Glutamatergic neuron (in vitro differentiated cells): Measurements from ENCODE around the gene SMG9. TPM values are rescaled to one million over a fixed set of nuclear protein-coding genes. Genes with fewer than 3 reads are reported as not detected.

Source experiments
- DNase-seq: peaks from one replicate; pipeline ENCODE4 v3.0.0; 2022
- H3K27ac Mint-ChIP-seq: one replicate; pipeline ENCODE4 v1.8.0; 2020; ENCODE audit warnings: mild to moderate bottlenecking, mixed read lengths, inconsistent platforms; ENCODE audit not compliant: unreplicated experiment
- H3K27me3 Mint-ChIP-seq: one replicate; pipeline ENCODE4 v1.8.0; 2020; ENCODE audit warnings: mild to moderate bottlenecking, moderate library complexity, mixed read lengths, inconsistent platforms; ENCODE audit not compliant: unreplicated experiment
- H3K36me3 Mint-ChIP-seq: one replicate; pipeline ENCODE4 v1.8.0; 2020; ENCODE audit warnings: mild to moderate bottlenecking, mixed read lengths, inconsistent platforms; ENCODE audit not compliant: unreplicated experiment
- H3K4me1 Mint-ChIP-seq: one replicate; pipeline ENCODE4 v1.8.0; 2020; ENCODE audit warnings: mild to moderate bottlenecking, low read depth, mixed read lengths, inconsistent platforms; ENCODE audit not compliant: unreplicated experiment
- H3K4me3 Mint-ChIP-seq: one replicate; pipeline ENCODE4 v1.8.0; 2020; ENCODE audit warnings: mild to moderate bottlenecking, mixed read lengths, inconsistent platforms; ENCODE audit not compliant: unreplicated experiment
- H3K9me3 Mint-ChIP-seq: one replicate; pipeline ENCODE4 v1.8.0; 2020; ENCODE audit warnings: mild to moderate bottlenecking, moderate library complexity, mixed read lengths, inconsistent platforms; ENCODE audit not compliant: unreplicated experiment
- total RNA-seq: library from RNA; stranded (reverse); fragmentation: NEBNext Ultra II Directional; extraction: Animal tissue kit (Norgen Biotek cat#: 25700); gene quantifications from one replicate; pipeline ENCODE4 v1.2.1, GENCODE V29; 2021; ENCODE audit not compliant: unreplicated experiment
- TF ChIP-seq, protein P1 (sequence below): fragments of 200-600 bp; sonication (generic); IDR thresholded peaks from one replicate; pipeline ENCODE4 v1.5.0; 2021; ENCODE audit not compliant: partially characterized antibody, unreplicated experiment

Gene SMG9
- total RNA-seq, 1 donor from 2014 or later: 34.1 TPM

DNA sequence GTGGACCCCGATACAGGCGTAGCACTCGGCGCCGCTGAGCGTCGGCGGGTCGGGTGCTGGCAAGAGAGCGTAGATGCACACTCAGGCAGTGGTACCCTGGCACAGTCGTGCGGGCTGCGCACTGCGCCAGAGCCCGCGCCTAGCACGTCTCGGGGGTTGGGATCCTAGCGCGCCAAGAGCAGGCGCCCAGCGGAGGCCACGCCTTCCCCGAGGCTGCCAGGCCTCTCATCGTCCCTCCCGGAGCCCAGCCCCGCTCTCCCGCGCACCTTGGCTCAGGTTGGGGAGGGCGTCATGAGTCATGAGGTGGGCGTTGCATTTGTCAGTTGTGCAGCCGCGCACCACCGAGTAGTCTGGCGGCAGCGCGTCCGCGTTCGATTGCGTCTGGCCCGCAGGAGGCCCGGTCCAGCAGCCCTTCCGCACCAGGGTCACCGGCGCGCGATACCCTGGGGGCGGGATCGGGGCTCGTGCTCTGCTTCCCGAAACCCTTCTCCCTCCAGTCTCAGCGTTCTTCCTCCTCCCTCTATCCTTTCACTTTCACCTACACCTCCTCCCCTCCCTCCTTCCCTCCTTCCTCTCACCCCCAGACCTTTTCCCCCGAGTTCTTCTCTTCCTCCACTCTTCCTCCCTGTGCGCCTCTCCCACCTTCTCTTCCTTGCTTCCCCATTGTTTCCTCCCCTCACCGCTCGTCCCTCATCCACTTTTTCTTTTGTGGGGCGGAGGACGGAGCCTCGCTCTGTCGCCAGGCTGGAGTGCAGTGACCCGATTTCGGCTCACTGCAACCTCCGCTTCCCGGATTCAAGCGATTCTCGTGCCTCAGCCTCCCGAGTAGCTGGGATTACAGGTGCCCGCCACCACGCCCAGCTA, 44.0 kb upstream of the SMG9 start:
- DNase-seq: no peak
- Mint-ChIP-seq H3K27ac (no peak overlapping the region), H3K27me3 (peaks cover 17% of the 10 kb centered on the region), H3K4me1 (no peaks in the 10 kb centered on the region), H3K9me3 (peaks cover 4% of the 10 kb centered on the region), H3K36me3 (peaks cover 4% of the 10 kb centered on the region), H3K4me3 (peak overlapping the region; percentile 49)
- TF ChIP-seq, protein P1, sequence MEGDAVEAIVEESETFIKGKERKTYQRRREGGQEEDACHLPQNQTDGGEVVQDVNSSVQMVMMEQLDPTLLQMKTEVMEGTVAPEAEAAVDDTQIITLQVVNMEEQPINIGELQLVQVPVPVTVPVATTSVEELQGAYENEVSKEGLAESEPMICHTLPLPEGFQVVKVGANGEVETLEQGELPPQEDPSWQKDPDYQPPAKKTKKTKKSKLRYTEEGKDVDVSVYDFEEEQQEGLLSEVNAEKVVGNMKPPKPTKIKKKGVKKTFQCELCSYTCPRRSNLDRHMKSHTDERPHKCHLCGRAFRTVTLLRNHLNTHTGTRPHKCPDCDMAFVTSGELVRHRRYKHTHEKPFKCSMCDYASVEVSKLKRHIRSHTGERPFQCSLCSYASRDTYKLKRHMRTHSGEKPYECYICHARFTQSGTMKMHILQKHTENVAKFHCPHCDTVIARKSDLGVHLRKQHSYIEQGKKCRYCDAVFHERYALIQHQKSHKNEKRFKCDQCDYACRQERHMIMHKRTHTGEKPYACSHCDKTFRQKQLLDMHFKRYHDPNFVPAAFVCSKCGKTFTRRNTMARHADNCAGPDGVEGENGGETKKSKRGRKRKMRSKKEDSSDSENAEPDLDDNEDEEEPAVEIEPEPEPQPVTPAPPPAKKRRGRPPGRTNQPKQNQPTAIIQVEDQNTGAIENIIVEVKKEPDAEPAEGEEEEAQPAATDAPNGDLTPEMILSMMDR: no peak

DNA sequence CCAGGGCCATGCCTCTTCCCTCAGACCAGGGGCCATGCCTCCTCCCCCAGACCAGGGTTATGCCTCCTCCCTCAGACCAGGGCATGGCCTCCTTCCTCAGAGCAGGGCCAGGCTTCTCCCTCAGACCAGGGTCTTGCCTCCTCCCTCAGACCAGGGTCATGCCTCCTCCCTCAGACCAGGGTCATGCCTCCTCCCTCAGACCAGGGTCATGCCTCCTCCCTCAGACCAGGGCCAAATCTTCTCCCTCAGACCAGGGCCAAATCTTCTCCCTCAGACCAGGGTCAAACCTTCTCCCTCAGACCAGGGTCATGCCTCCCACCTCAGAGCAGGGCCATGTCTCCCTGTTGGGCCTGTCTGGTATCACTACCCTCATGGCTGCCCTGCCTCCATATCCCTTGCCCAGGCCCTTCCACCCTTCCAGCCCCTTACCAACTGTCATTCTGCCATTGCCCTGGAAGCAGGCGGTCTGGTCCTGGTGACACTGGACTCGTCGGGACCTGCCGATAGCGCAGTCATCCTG, 43.3 kb upstream of the SMG9 start:
- Mint-ChIP-seq H3K4me1 (no peaks in the 10 kb centered on the region), H3K9me3 (peaks cover 4% of the 10 kb centered on the region), H3K4me3 (no peak overlapping the region), H3K36me3 (peaks cover 4% of the 10 kb centered on the region), H3K27me3 (peaks cover 19% of the 10 kb centered on the region), H3K27ac (no peak overlapping the region)
- TF ChIP-seq, protein P1: no peak
- DNase-seq: no peak

GRCh38 chr19:43797556-43797955, 42.8 kb upstream of the SMG9 start:
- no peak overlapping the region for H3K27ac Mint-ChIP-seq
- no peak for DNase-seq
- no peak overlapping the region for H3K4me3 Mint-ChIP-seq
- TF ChIP-seq, protein P1: no peak
- peaks cover 4% of the 10 kb centered on the region for H3K9me3 Mint-ChIP-seq
- peaks cover 19% of the 10 kb centered on the region for H3K27me3 Mint-ChIP-seq
- H3K4me1 Mint-ChIP-seq: no peaks in the 10 kb centered on the region
- H3K36me3 Mint-ChIP-seq: peaks cover 4% of the 10 kb centered on the region

DNA sequence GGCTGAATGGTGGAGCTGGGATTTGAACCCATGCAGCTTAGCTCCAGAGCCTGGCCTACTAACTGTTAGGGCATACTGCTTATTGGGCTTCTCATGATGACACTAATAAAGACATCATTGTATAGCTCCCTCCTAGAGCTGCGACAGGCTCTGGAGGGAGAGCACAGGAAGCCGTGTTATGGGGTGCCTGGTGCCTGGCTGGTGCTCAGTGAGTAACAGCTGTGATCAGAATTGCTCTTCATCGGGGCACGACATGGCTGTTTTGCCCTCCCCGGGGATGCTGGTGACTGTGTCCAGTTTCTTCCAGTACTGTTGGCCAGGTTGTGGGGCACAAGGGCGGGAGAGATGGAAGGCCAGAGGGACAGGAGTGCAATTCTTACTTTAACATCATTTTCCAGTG, 42.4 kb upstream of the SMG9 start:
- H3K9me3 Mint-ChIP-seq: peaks cover 4% of the 10 kb centered on the region
- no peak overlapping the region for H3K4me3 Mint-ChIP-seq
- DNase-seq: no peak
- TF ChIP-seq, protein P1: no peak
- H3K4me1 Mint-ChIP-seq: no peaks in the 10 kb centered on the region
- H3K27me3 Mint-ChIP-seq: peaks cover 18% of the 10 kb centered on the region
- peaks cover 4% of the 10 kb centered on the region for H3K36me3 Mint-ChIP-seq
- no peak overlapping the region for H3K27ac Mint-ChIP-seq

GRCh38 chr19:43790587-43790986, 35.8 kb upstream of the SMG9 start:
- H3K4me3 Mint-ChIP-seq: no peak overlapping the region
- H3K4me1 Mint-ChIP-seq: no peaks in the 10 kb centered on the region
- TF ChIP-seq, protein P1: no peak
- no peak overlapping the region for H3K27ac Mint-ChIP-seq
- H3K9me3 Mint-ChIP-seq: peaks cover 2% of the 10 kb centered on the region
- no peaks in the 10 kb centered on the region for H3K36me3 Mint-ChIP-seq
- no peak for DNase-seq
- peaks cover 8% of the 10 kb centered on the region for H3K27me3 Mint-ChIP-seq
